ENCODE measurements around the gene PPM1N.

PPM1N gene

DNA sequence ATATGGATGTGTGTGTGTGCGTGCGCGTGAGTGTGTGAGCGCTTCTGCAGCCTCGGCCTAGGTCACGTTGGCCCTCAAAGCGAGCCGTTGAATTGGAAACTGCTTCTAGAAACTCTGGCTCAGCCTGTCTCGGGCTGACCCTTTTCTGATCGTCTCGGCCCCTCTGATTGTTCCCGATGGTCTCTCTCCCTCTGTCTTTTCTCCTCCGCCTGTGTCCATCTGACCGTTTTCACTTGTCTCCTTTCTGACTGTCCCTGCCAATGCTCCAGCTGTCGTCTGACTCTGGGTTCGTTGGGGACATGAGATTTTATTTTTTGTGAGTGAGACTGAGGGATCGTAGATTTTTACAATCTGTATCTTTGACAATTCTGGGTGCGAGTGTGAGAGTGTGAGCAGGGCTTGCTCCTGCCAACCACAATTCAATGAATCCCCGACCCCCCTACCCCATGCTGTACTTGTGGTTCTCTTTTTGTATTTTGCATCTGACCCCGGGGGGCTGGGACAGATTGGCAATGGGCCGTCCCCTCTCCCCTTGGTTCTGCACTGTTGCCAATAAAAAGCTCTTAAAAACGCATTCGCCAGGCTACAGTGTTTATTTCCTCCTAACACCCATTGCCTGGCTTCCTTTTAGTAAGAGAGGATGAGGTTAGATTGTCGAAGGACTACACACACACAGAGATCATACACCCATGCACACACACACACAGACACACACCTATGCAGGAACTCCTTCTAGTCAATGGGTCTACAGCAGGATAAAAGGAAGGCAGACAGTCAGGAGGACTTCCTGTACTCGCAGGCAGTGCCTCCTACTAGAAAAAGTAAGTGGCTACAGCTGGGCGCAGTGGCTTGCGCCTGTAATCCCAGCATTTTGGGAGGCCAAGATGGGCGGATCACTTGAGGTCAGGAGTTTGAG, 23.4 kb upstream of the PPM1N start:
- TF ChIP-seq GATA2 (IDR thresholded peaks at IDR 0.05; ENCODE audit: low read depth, low read length) (no peak), GATA3 (IDR thresholded peaks at IDR 0.05; ENCODE audit: low read depth, low read length) (no peak)

DNA sequence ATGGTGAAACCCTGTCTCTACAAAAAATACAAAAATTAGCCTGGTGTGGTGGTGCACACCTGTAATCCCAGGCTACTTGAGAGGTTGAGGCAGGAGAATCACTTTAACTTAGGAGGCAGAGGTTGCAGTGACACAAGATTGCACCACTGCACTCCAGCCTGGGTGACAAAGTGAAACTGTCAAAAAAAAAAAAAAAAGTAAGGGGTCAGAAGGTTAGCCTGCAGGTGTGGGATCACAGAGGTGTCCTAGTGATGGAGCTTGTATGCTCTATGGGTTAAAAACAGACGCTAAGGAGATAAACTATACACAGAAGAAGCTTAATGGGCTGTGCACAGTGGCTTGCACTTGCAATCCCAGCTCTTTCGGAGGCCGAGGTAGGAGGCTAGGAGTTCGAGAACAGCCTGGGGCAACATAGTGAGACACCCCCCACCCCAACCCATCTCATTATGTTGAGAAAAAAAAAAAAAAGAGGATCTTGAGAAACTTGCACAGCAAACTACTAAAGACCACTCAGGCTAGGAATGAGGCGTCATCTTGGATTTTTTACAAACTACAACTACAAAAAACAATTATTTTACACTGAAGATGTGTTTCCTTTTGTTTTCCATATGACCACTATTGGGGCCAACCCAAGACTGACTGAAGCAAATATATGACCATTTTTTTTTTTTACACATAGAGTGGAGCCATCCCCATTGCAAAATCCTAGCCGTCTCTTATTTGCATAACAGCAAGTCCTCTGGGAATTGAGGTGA, 22.5 kb upstream of the PPM1N start:
- TF ChIP-seq GATA2 (IDR thresholded peaks at IDR 0.05; ENCODE audit: low read depth, low read length) (no peak), GATA3 (IDR thresholded peaks at IDR 0.05; ENCODE audit: low read depth, low read length) (no peak)

DNA sequence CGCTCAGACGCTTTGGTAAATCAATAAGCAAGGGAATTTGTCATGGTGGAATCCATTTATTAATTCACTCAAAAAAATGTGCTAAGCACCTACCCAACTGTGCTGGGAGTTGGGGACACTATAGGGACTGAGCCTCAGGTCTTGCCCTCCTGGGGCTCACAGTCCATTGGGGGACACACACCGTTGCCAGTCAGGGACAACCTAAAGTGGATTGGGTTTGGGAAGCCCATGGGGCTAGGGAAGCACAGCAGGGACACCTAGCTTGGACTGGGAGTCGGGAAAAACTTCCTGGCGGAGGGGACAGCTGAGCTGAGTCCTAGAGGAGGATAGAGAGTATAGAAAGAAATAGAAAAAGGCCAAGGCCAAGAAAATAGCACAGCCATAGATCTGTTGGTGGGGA, 21.9 kb upstream of the PPM1N start:
- TF ChIP-seq GATA3 (IDR thresholded peaks at IDR 0.05; ENCODE audit: low read depth, low read length) (no peak), GATA2 (IDR thresholded peaks at IDR 0.05; ENCODE audit: low read depth, low read length) (no peak)

DNA sequence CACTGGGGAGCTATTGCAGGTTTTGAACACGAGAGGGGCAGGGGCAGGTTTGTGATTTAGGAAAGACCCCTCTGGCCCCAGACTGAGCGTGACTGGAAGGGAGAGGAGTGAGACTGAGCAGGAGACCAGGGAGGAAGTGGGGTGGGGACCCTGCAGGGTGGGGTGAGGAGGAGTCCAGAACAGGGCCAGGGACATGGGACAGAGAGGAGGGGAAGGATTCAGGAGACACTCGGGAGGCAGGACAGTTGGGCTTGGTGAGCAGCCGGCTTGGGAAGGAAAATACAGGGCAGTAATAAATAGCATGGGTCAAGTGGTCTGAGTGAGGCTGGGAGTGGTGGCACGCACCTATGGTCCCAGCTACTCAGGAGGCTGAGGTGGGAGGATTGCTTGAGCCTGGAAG, 21.1 kb upstream of the PPM1N start:
- no peak for TF ChIP-seq GATA3 (IDR thresholded peaks at IDR 0.05; ENCODE audit: low read depth, low read length)
- no peak for TF ChIP-seq GATA2 (IDR thresholded peaks at IDR 0.05; ENCODE audit: low read depth, low read length)

DNA sequence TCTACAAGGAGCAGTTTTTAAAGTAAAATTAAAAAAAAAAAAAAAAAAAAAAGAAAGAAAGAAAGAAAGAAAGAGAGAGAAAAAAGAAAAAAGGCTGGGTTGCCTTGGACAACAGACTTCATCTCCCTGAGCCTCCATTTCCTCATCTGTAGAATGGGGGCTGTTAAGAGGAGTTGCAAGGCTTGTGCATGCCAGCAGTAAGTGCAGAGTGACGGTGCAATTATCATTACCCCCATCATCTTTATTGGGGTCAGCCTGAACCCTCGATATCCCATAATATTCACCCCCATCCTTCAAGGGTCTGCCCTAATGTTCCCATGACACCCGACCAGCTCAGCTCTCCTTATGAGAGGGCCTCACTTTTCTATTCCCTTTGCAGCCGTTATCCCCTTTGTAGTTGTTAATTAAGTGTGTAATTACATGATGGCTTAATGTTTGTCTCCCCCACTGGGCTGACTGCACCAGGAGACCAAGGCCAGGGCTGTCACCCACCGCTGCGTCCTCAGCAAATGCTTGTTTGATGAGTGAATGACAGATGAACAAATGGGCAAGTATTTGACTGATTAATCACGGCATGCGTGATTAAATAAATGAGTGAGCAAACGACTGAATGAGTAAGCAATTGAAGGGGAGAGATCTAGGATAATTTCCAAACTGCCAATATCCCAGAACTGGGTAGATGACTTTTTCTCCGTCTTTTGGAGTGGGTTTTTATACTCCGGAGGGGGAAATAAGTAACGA, 20.4 kb upstream of the PPM1N start:
- TF ChIP-seq GATA3 (IDR thresholded peaks at IDR 0.05; ENCODE audit: low read depth, low read length) (no peak), GATA2 (IDR thresholded peaks at IDR 0.05; ENCODE audit: low read depth, low read length) (no peak)

DNA sequence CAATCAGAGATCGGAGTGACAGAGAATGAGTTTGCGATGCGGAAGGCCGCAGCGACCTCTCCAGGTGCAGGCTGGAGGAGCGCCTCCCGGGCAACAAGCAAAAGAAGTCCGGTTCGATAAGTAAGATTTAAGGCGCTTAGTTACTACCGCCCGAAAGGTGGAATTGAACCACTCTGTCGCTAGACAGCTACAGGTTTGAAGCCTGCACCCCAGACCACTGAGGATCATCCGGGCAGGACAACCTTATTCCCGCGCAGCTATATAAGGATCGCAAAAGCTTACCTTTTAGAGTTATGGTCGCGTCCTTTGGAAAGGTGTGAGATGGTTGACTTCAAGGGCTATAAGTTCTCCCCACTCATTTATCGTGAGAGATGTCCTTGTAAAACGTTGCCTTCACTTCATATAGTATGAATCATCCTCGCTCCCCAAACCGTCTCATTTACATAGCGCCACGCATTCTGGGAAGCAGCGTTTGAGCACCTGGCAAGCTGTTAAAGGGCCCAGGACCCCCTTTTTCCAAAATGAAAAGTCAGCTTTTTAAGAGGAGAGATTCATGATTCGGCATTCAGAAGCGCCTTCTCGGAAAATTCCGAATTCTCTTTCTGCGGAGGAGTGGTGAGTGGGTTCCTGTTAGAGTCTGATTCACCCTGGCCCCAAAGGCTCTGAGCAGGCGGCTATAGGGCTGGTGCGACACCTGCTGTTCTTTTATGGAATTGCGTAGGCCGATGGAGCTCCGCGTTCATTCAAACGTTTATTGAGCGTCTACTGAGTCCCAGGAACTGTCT, 19.6 kb upstream of the PPM1N start:
- TF ChIP-seq GATA3 (IDR thresholded peaks at IDR 0.05; ENCODE audit: low read depth, low read length) (no peak), GATA2 (IDR thresholded peaks at IDR 0.05; ENCODE audit: low read depth, low read length) (no peak)

DNA sequence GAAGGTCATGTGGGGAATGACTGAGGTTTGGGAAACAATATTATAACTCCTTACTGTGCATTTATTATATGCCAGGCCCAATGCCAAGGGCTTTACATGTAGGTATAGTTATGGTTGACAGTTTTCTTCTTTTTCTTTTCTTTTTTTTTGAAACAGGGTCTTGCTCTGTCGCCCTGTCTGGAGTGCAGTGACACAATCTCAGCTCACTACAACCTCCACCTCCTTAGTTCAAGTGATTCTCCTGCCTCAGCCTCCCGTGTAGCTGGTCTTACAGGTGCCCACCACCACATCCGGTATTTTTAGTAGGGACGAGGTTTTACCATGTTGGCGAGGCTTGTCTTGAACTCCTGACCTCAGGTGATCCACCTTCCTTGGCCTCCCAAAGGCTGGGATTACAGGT, 15.2 kb upstream of the PPM1N start:
- no peak for TF ChIP-seq GATA2 (IDR thresholded peaks at IDR 0.05; ENCODE audit: low read depth, low read length)
- TF ChIP-seq GATA3 (IDR thresholded peaks at IDR 0.05; ENCODE audit: low read depth, low read length) = no peak

DNA sequence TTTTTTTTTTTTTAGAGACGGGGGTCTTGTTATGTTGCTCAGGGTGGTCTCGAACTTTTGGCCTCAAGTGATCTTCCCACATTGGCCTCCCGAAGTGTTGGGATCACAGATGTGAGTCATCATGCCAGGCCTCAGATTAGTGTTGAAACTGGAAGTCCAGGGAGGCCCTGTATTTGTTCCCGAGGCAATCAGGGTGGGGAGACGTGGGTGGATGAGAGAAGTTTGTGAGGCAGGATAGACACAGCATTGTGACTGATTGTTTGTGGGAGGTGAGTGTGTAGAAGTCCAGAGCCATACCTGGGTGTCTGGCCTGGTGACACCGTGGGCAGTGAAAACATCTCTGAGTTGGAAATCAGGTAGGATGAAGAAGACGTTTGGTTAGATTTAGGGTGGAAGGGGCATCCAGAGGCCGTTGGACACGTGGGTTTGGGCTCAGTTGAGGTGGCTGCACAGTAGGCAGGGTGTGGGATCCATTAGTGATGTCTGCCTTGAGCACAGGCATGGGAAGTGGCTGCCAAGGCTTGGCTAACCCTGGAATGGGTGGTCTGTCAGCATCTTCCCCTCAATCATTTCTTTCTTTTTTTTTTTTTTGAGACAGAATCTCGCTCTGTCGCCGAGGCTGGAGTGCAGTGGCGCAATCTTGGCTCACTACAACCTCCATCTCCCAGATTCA, 13.8 kb upstream of the PPM1N start:
- TF ChIP-seq GATA3 (IDR thresholded peaks at IDR 0.05; ENCODE audit: low read depth, low read length) (no peak), GATA2 (IDR thresholded peaks at IDR 0.05; ENCODE audit: low read depth, low read length) (no peak)

DNA sequence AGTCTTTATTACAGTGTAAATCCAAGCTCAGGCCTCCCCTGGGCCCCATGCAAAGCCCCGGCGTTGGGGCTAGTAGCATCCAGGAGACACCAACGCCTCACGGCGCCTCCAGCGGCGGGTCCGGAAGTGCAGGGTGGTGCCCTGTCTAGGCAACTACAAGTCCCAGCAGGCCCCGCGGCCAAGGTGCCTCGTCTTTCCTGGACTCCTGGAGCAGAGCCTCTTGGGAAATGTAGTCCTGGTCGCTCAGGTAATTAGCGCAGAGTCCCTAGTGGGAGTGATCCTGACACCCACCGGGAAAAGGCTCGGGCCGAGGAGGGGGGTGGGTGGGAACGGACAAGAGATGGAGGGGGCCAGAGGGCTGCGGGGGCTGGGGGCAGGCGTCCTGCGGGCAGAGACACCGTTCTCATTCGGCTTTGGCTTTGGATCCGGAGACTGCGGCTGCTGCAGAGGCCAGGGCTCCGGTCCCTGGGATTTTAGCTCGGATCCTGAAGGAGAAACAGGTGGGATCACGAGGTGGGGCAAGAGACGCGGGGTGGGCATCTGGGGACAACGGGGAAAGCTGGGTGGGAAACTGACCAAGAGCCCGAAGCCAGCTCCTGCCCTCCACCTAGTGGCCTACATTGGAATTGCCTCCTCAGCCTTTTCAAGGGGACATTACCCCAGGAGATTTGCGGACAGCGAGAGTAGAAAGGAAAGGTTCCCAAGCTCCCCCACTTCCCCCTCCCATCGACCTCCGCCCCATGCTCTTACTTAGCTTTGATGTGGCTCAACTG, 12.8 kb upstream of the PPM1N start:
- TF ChIP-seq GATA3 (IDR thresholded peaks at IDR 0.05; ENCODE audit: low read depth, low read length) = no peak
- TF ChIP-seq GATA2 (IDR thresholded peaks at IDR 0.05; ENCODE audit: low read depth, low read length) = no peak

DNA sequence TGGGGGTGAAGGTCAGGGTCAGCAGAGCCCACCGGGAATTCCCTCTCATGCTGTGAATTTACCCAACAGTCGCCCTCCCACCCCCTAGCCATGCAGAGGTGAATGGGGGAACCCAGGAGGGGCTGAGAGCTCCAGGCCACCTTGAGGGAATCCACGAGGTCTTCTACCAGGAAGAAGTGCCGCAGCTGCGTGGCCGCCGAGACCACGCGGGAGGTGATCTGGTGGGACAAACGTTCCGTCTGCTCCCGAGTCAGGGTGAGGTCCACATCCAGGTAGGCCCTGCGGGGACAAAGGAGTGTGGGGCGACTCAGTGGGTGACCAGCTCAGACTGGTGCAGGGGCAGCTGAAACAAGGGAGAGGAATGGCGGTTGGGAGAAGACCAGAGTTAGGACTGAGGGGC, 9.5 kb upstream of the PPM1N start:
- TF ChIP-seq GATA3 (IDR thresholded peaks at IDR 0.05; ENCODE audit: low read depth, low read length) = no peak
- TF ChIP-seq GATA2 (IDR thresholded peaks at IDR 0.05; ENCODE audit: low read depth, low read length) = no peak

DNA sequence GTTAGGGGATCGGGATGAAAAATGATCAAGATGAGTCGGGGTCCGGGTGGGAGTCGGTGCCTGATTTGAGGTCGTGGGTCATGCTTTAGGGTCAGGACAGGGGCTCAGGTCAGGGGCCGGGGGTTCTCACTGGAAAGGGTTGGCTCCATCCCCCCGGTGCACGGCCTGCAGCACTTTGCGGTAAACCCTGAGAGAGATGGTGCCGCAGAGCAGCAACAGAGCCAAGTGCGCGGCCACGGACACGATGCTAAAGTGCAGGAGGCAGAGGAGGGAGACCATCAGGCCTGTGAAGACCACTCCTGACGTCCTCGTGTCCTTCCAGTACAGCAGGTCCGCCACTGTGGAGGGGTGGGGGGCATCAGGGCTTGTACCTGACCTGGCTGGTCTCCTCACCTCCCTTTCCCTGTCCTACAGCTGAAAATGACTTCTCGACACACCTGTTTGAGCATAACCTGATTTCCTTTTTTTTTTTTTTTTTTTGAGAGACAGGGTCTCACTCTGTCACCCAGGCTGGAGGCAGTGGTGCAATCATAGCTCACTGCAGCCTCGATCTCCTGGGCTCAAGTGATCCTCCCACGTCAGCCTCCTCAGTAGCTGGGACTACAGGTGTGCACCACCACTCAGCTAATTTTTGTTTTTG, 8.9 kb upstream of the PPM1N start:
- TF ChIP-seq GATA2 (IDR thresholded peaks at IDR 0.05; ENCODE audit: low read depth, low read length) (no peak), GATA3 (IDR thresholded peaks at IDR 0.05; ENCODE audit: low read depth, low read length) (no peak)

DNA sequence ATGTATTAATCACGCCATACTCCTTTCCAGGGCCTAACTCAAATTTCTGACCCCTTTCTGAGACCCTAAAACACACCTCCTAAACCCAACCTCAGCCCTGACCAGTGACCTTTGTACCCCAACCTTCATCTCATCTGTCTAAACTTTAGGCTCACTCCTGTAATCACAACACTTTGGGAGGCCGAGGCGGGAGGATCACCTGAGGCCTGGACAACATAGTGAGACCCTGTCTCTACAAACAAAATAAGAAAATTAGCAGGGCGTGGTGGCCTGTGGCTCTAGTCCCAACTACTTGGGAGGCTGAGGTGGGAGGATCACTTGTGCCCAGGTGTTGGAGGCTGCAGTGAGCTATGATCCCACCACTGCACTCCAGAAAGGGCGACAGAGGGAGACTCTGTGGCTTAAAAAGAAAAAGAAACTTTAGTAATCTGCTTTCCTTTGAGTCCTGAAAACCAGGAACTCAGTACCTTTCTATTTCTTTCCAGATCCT, 6.1 kb upstream of the PPM1N start:
- no peak for TF ChIP-seq GATA3 (IDR thresholded peaks at IDR 0.05; ENCODE audit: low read depth, low read length)
- TF ChIP-seq GATA2 (IDR thresholded peaks at IDR 0.05; ENCODE audit: low read depth, low read length) = no peak

Measured in SH-SY5Y (cell line).